ENCODE results near the gene SAT2. TPM values are rescaled to one million over a fixed set of nuclear protein-coding genes. Genes with fewer than 3 reads are reported as not detected.

SAT2 gene
- 27.4 and 29.0 TPM in 2 replicates for total RNA-seq

DNA sequence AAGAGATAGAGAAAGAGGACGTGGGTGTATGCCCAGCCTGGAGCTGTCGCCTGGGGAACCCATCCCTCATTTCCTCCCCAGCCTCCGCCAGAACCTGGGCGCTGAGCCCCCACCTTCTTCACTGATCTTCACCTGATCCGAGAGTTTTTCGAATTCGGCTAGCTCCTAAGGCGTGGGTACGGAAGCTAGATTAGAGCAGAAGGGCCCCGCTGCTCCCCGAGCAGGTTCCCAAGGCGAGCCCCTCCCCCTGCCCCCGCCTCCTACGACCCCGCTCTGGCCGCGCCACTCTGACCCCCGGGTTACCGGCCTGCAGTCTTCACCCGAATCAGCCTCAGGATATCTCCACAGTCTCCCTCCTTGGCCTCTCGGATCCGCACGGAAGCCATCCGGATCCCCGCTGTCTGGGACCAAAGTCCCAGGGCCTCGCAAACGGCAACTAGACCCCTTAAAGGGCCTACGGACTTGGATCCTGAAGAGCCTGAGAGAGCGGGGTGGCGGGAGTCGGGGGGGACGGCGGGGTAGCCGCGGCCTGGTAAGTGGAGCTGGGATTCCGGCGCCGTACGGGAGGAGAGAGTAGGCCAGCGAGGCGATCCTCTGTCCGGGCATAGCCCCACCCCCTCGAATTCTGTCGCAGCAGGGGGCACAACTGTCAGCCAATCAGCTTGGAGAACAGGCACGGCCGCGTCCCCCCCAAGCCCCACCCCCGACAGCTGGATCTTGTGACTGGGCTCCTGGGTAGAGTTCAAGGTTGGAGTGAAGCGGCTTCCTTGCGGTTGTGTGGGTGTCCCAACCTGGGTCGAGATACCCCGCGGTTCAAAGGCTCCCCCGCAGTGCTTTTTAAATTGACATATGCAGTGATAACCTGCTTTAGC lies at the start of gene SAT2:
SAT2 (minus strand) TSS at position 572 of the 872 bp plus-strand sequence; CDS start at position 386, 186 bp downstream.
- intact Hi-C loops (cut with micrococcal nuclease): loop anchor here (1.0 kb wide), 3 partner anchors 12 to 43 kb away; partner anchors contain the start of gene ATP1B2

DNA sequence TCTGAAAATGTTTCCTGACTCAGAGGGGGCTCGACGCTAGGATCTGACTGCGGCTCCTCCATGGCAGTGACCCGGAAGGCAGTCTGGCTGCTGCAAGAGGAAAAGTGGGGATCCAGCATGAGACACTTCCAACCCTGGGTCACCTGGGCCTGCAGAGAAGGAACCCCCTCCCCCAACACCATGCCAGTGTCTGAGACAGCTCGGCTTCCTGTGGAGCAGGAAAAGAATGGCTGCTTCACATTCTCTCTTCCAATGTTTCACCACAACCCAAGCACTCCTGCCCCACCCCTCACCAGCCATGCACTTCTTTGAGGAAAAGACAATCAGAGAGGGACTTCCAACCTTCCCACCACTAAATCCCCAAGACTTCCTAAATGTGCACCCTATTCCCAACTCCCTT lies 48.9 kb upstream of the SAT2 start:
- intact Hi-C loops (cut with micrococcal nuclease): loop anchor here (10.0 kb wide), 1 partner anchor 152 kb away; no protein-coding TSS in a partner anchor

- intact Hi-C loops (cut with micrococcal nuclease): loop anchor here (10.0 kb wide), 1 partner anchor 150 kb away; no protein-coding TSS in a partner anchor
Measured at GRCh38 chr17:7674934-7675333, 47.3 kb upstream of the SAT2 start.

- intact Hi-C loops (cut with micrococcal nuclease): loop anchor here (1.0 to 10.0 kb wide), 2 partner anchors 41 to 148 kb away; no protein-coding TSS in a partner anchor
Measured at GRCh38 chr17:7673239-7673638, 45.6 kb upstream of the SAT2 start.

GRCh38 chr17:7668482-7668881 lies 40.9 kb upstream of the SAT2 start:
- intact Hi-C loops (cut with micrococcal nuclease): no loop called here

DNA sequence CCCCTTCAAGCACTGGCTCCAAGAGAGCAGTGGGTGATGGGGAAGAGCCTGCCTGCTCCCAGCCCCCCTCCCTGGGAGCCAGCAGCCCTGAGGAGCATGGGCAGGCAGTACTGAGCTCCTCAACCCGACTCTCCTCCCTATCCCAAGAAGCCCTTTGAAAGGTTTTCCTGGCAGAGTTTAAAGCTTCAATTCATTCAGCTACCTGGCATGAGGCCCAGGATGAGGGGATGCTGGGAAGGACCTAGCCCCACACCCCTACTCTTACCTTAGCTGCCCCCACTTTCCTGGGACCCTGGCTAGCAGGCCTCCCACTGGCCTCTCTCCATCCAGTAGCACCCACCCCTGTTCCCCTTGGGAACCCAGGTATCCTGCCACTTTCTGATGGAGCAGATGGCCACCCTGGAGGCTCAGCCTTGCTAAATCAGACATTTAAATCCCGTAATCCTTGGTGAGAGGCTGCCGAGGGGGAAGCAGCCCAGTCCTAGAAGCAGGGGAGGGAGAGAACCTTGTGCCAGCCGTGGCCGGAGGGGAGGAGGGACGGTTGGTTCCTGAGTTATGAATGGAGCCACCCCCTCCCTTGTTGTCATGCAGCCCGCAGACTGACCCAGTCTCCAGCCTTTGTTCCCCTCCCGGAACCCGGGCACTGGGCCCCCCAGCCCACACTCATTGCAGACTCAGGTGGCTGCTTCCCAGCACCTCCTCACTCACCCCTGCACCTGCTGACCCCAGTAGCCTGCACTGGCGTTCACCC lies 40.2 kb upstream of the SAT2 start:
- intact Hi-C loops (cut with micrococcal nuclease): no loop called here

GRCh38 chr17:7656958-7657609 lies 29.5 kb upstream of the SAT2 start:
- intact Hi-C loops (cut with micrococcal nuclease): no loop called here

GRCh38 chr17:7655541-7655840 lies 27.9 kb upstream of the SAT2 start:
- intact Hi-C loops (cut with micrococcal nuclease): no loop called here

- intact Hi-C loops (cut with micrococcal nuclease): no loop called here
Measured at GRCh38 chr17:7654832-7655540, 27.4 kb upstream of the SAT2 start.

GRCh38 chr17:7652388-7653356 lies 25.1 kb upstream of the SAT2 start:
- intact Hi-C loops (cut with micrococcal nuclease): no loop called here

- intact Hi-C loops (cut with micrococcal nuclease): no loop called here
Measured at GRCh38 chr17:7651665-7652387, 24.2 kb upstream of the SAT2 start.

- intact Hi-C loops (cut with micrococcal nuclease): no loop called here
Measured at GRCh38 chr17:7651097-7651664, 23.6 kb upstream of the SAT2 start.

DNA sequence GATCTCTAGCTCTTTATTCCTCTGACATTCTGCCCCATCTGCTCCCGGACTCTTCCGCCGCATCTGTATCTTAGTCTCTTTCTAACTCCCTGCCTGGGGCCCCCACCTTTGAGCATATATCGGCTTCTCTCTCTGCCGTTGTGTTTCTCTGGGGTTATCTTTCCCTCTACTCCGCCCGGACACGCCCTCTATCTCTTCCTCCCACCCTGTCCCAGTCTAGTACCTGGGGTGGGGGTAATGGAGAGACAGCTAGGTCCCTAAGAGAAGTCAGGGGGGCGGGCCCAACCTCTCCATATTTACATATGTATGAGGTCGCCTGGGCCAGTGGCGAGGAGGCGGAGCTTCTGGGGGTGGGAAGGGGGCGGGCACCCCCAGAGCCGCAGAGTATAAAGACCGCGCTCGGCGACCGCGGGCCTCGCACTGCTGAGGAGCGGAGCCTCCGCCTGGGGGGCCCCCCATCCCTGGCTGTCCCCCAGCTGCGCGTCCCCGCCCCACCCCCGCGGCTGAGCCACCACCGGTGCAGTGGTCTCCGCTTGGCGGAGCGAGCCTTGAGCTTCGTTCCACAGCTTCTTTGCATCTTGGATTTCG lies 23.0 kb upstream of the SAT2 start, which contains the start of gene ATP1B2:
ATP1B2 (plus strand) TSS at position 418 of the 588 bp plus-strand sequence. CDS start 593 bp downstream, outside the sequence.
- intact Hi-C loops (cut with micrococcal nuclease): loop anchor here (1.0 kb wide), 6 partner anchors 8 to 343 kb away; partner anchors contain the start of genes EIF5A, SAT2 and TMEM102

- intact Hi-C loops (cut with micrococcal nuclease): no loop called here
Measured at GRCh38 chr17:7647018-7647417, 19.4 kb upstream of the SAT2 start.

- intact Hi-C loops (cut with micrococcal nuclease): no loop called here
Measured at GRCh38 chr17:7646457-7646856, 18.8 kb upstream of the SAT2 start.

- intact Hi-C loops (cut with micrococcal nuclease): no loop called here
Measured at GRCh38 chr17:7644775-7645174, 17.2 kb upstream of the SAT2 start.

DNA sequence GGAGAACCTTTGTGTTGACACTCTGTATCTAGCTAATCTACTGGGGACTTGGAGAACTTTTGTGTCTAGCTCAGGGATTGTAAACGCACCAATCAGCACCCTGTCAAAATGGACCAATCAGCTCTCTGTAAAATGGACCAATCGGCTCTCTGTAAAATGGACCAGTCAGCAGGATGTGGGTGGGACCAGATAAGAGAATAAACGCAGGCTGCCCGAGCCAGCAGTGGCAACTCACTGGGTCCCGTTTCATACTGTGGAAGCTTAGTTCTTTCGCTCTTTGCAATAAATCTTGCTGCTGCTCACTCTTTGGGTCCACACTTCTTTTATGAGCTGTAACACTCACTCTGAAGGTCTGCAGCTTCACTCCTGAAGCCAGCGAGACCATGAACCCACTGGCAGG lies 14.0 kb upstream of the SAT2 start:
- intact Hi-C loops (cut with micrococcal nuclease): loop anchor here (1.0 to 2.0 kb wide), 3 partner anchors 8 to 45 kb away; partner anchors contain the start of genes ATP1B2 and TP53

GRCh38 chr17:7640783-7641182 lies 13.2 kb upstream of the SAT2 start:
- intact Hi-C loops (cut with micrococcal nuclease): loop anchor here (1.0 to 2.0 kb wide), 2 partner anchors 7 to 46 kb away; partner anchors contain the start of gene TP53
